Subcutaneous preadipocyte (primary cell): ENCODE data around the gene OR4K15. TPM values are rescaled to one million over a fixed set of nuclear protein-coding genes. Genes with fewer than 3 reads are reported as not detected.

ENCODE experiments used
- total RNA-seq: library from RNA; depleted of rRNA; stranded (reverse); fragments of >200 nt; gene quantifications from 2 replicates; pipeline ENCODE4 v1.2.3, GENCODE V29; 2012

OR4K15 gene
- not detected in 2 replicates for total RNA-seq

GRCh38 chr14:19975291-19975690, at the start of gene OR4K15:
Gene OR4K15 (plus strand): TSS chr14:19975591. CDS start chr14:19975591, 0 bp downstream.

GRCh38 chr14:19930617-19931016, 44.8 kb upstream of the OR4K15 start, which contains the start of gene OR4K1:
Gene OR4K1 (plus strand): TSS chr14:19930917. CDS start chr14:19935667, 4,750 bp downstream.

GRCh38 chr14:20001863-20002262, 26.5 kb downstream of the OR4K15 start, which contains the start of gene OR4Q2:
Gene OR4Q2 (plus strand): TSS chr14:20002163.

GRCh38 chr14:20019257-20019865, 44.0 kb downstream of the OR4K15 start, which contains the start of gene OR4K14:
Gene OR4K14 (minus strand): TSS chr14:20019307. CDS start chr14:20015193, 4,114 bp downstream.

Other genes starting within 250 kb of the OR4K15 start
- not detected in 2 replicates for gene OR4Q3, start 232.0 kb upstream of the OR4K15 start, total RNA-seq
- not detected in 2 replicates for gene OR4M1, start 202.1 kb upstream of the OR4K15 start, total RNA-seq
- not detected in 2 replicates for gene OR4N2, start 171.8 kb upstream of the OR4K15 start, total RNA-seq
- not detected in 2 replicates for gene OR4K2, start 100.4 kb upstream of the OR4K15 start, total RNA-seq
- not detected in 2 replicates for gene OR4K5, start 55.0 kb upstream of the OR4K15 start, total RNA-seq
- not detected in 2 replicates for gene OR4K1, start 44.7 kb upstream of the OR4K15 start, total RNA-seq
- gene OR4Q2, start 26.6 kb downstream of the OR4K15 start, total RNA-seq, result not detected in 2 replicates
- not detected in 2 replicates for gene OR4K14, start 43.7 kb downstream of the OR4K15 start, total RNA-seq
- gene OR4K13, start 60.4 kb downstream of the OR4K15 start, total RNA-seq, result not detected in 2 replicates
- gene OR4L1, start 84.5 kb downstream of the OR4K15 start, total RNA-seq, result not detected in 2 replicates
- not detected in 2 replicates for gene OR4K17, start 135.1 kb downstream of the OR4K15 start, total RNA-seq
- not detected in 2 replicates for gene OR4N5, start 163.2 kb downstream of the OR4K15 start, total RNA-seq
- not detected in 2 replicates for gene OR11G2, start 215.3 kb downstream of the OR4K15 start, total RNA-seq
- gene OR11H6, start 248.1 kb downstream of the OR4K15 start, total RNA-seq, result not detected in 2 replicates